Smooth muscle cell (in vitro differentiated cells): ENCODE results near the gene PABPC1L2A. TPM values are rescaled to one million over a fixed set of nuclear protein-coding genes. Genes with fewer than 3 reads are reported as not detected.
A peak's percentile ranks its signal among the peaks of the same experiment; 100 is the strongest.
"Not testable (repeated sequence)": the region's sequence is repeated elsewhere in the genome, so short reads cannot be mapped to it uniquely, and the experiment has no call there.

Experiments used
- DNase-seq: peaks from one replicate; lab custom pipeline; 2025; ENCODE audit not compliant: unreplicated experiment; lab: John Stamatoyannopoulos, UW
- H2AFZ ChIP-seq: fragments of 200-600 bp; sonication (generic); 2 replicates; pipeline ENCODE4 v1.6.0; 2016; ENCODE audit warnings: antibody characterized with exemption, low read depth, mild to moderate bottlenecking
- H3F3A ChIP-seq: fragments of 200-600 bp; sonication (generic); 2 replicates; pipeline ENCODE4 v1.6.0; 2017; ENCODE audit warnings: antibody characterized with exemption, low read depth
- H3K27ac ChIP-seq: fragments of 200-600 bp; sonication (generic); 2 replicates; pipeline ENCODE4 v1.5.1; 2016; ENCODE audit warnings: low read depth, mild to moderate bottlenecking
- H3K27me3 ChIP-seq: fragments of 200-600 bp; sonication (generic); 2 replicates; pipeline ENCODE4 v1.6.1; 2016; ENCODE audit warnings: low read depth, mild to moderate bottlenecking
- H3K36me3 ChIP-seq: fragments of 200-600 bp; sonication (generic); 2 replicates; pipeline ENCODE4 v1.5.1; 2016; ENCODE audit warnings: low read depth
- H3K4me1 ChIP-seq: fragments of 200-600 bp; sonication (generic); 2 replicates; pipeline ENCODE4 v1.5.1; 2016; ENCODE audit warnings: low read depth
- H3K4me2 ChIP-seq: fragments of 200-600 bp; sonication (generic); 2 replicates; pipeline ENCODE4 v1.6.0; 2016; ENCODE audit warnings: mild to moderate bottlenecking
- H3K4me3 ChIP-seq: fragments of 200-600 bp; sonication (generic); 2 replicates; pipeline ENCODE4 v1.5.1; 2016; ENCODE audit warnings: mild to moderate bottlenecking
- H3K79me2 ChIP-seq: fragments of 200-600 bp; sonication (generic); 2 replicates; pipeline ENCODE4 v1.6.0; 2016; ENCODE audit warnings: low read depth, mild to moderate bottlenecking
- H3K9ac ChIP-seq: fragments of 200-600 bp; sonication (generic); 2 replicates; pipeline ENCODE4 v1.6.0; 2016; ENCODE audit warnings: low read depth
- H3K9me3 ChIP-seq: fragments of 200-600 bp; sonication (generic); replicated peaks from 2 replicates; pipeline ENCODE4 v1.5.1; 2016; ENCODE audit warnings: low read depth
- H4K20me1 ChIP-seq: fragments of 200-600 bp; sonication (generic); 2 replicates; pipeline ENCODE4 v1.6.0; 2016; ENCODE audit warnings: low read depth
- WGBS: methylation state at CpG from one replicate; pipeline ENCODE4 v1.1.7; 2016; ENCODE audit warnings: low lambda C conversion rate; 5-methylcytosine and 5-hydroxymethylcytosine counted together
- polyA plus RNA-seq: library from polyadenylated mRNA; unstranded; fragments of >200 nt; fragmentation: Nextera tagmentation; extraction: Ambion mirVana; gene quantifications from 2 replicates; pipeline ENCODE4 v1.2.1, GENCODE V29; 2016
- total RNA-seq: library from RNA; depleted of rRNA; stranded (reverse); fragments of >200 nt; gene quantifications from 2 replicates; pipeline ENCODE4 v1.2.3, GENCODE V29; 2014
- TF ChIP-seq, protein P1 (sequence below): fragments of 200-600 bp; sonication (generic); IDR thresholded peaks from 2 replicates; pipeline ENCODE4 v1.5.1; 2017; ENCODE audit warnings: borderline replicate concordance, mild to moderate bottlenecking, antibody characterized with exemption; ENCODE audit not compliant: insufficient read depth, poor library complexity, severe bottlenecking

PABPC1L2A gene
- total RNA-seq (not detected in 2 replicates), polyA plus RNA-seq (not detected in 2 replicates)

- not testable (repeated sequence) for H2AFZ ChIP-seq, H3K36me3 ChIP-seq, H3K9me3 ChIP-seq, H3K4me3 ChIP-seq, H3K9ac ChIP-seq, H3K4me1 ChIP-seq, DNase-seq, H3K27ac ChIP-seq, H3F3A ChIP-seq, H4K20me1 ChIP-seq, H3K79me2 ChIP-seq, H3K4me2 ChIP-seq
- no CpG with 5 or more reads among the region's 45 CpGs for WGBS
- H3K27me3 ChIP-seq: peaks cover 16% of the 10 kb centered on the region
These were observed at the start of gene PABPC1L2A for GRCh38 chrX:73079024-73079562. Gene PABPC1L2A (minus strand): TSS chrX:73079512. CDS start chrX:73079386, 126 bp downstream.

- no peak overlapping the region for H3K9ac ChIP-seq
- no peaks in the 10 kb centered on the region for H3K79me2 ChIP-seq
- TF ChIP-seq, protein P1, sequence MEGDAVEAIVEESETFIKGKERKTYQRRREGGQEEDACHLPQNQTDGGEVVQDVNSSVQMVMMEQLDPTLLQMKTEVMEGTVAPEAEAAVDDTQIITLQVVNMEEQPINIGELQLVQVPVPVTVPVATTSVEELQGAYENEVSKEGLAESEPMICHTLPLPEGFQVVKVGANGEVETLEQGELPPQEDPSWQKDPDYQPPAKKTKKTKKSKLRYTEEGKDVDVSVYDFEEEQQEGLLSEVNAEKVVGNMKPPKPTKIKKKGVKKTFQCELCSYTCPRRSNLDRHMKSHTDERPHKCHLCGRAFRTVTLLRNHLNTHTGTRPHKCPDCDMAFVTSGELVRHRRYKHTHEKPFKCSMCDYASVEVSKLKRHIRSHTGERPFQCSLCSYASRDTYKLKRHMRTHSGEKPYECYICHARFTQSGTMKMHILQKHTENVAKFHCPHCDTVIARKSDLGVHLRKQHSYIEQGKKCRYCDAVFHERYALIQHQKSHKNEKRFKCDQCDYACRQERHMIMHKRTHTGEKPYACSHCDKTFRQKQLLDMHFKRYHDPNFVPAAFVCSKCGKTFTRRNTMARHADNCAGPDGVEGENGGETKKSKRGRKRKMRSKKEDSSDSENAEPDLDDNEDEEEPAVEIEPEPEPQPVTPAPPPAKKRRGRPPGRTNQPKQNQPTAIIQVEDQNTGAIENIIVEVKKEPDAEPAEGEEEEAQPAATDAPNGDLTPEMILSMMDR: no peak
- no peaks in the 10 kb centered on the region for H3K36me3 ChIP-seq
- no peak overlapping the region for H3K27ac ChIP-seq
- no peaks in the 10 kb centered on the region for H4K20me1 ChIP-seq
- DNase-seq: no peak
- peak overlapping the region; percentile 18 for H3K4me3 ChIP-seq
- H3K4me1 ChIP-seq: no peaks in the 10 kb centered on the region
- H3K4me2 ChIP-seq: peak overlapping the region; percentile 44
- WGBS: 71% methylated on average over 23 of the region's 23 CpGs
- no peak overlapping the region for H2AFZ ChIP-seq
- no peaks in the 10 kb centered on the region for H3K27me3 ChIP-seq
- no peaks in the 10 kb centered on the region for H3K9me3 ChIP-seq
- H3F3A ChIP-seq: no peaks in the 10 kb centered on the region
These were observed 48.5 kb upstream of the PABPC1L2A start for GRCh38 chrX:73127700-73128241.

DNA sequence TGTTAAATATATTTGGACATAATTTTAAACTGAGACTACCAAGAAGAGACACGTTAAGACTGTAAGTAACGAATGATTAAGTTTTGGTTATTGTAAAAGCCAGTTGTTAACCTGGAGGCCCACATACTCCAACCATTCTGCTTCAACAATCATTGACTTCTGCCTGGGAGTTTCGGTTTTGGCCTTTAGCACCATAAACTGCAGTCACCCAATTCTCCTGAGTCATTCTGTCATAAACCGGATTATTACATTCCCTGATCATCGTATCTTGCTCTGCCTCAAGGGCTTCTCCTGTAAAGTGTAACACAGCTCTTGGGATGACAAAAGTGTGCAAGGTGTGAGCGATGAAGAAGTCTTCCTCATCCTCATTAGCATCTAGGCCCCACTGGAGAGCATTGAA, 46.9 kb upstream of the PABPC1L2A start:
- H3K79me2 ChIP-seq: no peaks in the 10 kb centered on the region
- no peak overlapping the region for H3K9ac ChIP-seq
- no peak overlapping the region for H2AFZ ChIP-seq
- H3K4me1 ChIP-seq: no peaks in the 10 kb centered on the region
- TF ChIP-seq, protein P1: no peak
- WGBS: 74% methylated on average over 6 of the region's 6 CpGs
- H3K9me3 ChIP-seq: no peaks in the 10 kb centered on the region
- H4K20me1 ChIP-seq: no peaks in the 10 kb centered on the region
- H3K36me3 ChIP-seq: no peaks in the 10 kb centered on the region
- no peak overlapping the region for H3K4me3 ChIP-seq
- no peak overlapping the region for H3K27ac ChIP-seq
- no peak for DNase-seq
- no peaks in the 10 kb centered on the region for H3K27me3 ChIP-seq
- H3F3A ChIP-seq: no peaks in the 10 kb centered on the region
- no peak overlapping the region for H3K4me2 ChIP-seq

DNA sequence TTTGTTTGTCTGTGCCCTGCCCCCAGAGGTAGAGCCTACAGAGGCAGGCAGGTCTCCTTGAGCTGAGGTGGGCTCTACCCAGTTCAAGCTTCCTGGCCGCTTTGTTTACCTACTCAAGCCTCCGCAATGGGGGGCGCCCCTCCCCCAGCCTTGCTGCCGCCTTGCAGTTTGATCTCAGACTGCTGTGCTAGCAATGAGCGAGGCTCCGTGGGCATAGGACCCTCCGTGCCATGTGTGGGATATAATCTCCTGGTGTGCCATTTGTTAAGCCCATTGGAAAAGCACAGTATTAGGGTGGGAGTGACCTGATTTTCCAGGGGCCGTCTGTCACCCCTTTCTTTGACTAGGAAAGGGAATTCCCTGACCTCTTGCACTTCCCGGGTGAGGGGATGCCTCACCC, 20.2 kb upstream of the PABPC1L2A start:
- DNase-seq: not testable (repeated sequence)

More for the DNA sequence above, 20.2 kb upstream of the PABPC1L2A start:
- not testable (repeated sequence) for H3K27ac ChIP-seq, H3K4me3 ChIP-seq, H3K4me2 ChIP-seq, H3K9me3 ChIP-seq, H3F3A ChIP-seq, H4K20me1 ChIP-seq, H3K27me3 ChIP-seq, H3K4me1 ChIP-seq, H3K9ac ChIP-seq, H3K36me3 ChIP-seq, H2AFZ ChIP-seq, H3K79me2 ChIP-seq
- WGBS: 83% methylated on average over 9 of the region's 9 CpGs
